ENCODE results near the gene FNIP1. TPM values are rescaled to one million over a fixed set of nuclear protein-coding genes. Genes with fewer than 3 reads are reported as not detected.
"Not testable (repeated sequence)": the region's sequence is repeated elsewhere in the genome, so short reads cannot be mapped to it uniquely, and the experiment has no call there.

The FNIP1 gene
- total RNA-seq, 1 experiment from 2014 or later = 26.4 TPM

DNA sequence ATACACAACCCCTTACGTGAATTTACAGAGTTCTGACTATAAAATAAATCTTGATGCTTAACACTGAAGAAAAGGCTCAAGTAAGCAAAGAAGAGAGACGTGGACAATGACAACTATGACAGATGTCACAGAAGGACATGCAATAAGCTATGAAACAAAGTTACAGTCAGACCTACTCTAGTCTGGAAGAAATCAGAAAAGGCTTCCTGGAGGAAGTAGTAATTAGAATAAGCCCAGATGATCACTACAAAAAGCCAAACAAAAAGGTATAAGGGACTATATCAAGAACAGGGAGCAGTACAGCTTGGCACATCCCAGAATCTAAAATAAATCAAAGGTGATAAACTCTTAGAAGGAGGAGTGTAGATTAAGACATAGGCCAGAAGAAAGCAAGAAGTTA is 6.3 kb downstream of the FNIP1 start:
- no peak for DNase-seq (ENCODE audit: low spot score)
- in situ Hi-C loops (cut with HindIII; ENCODE audit: low sequenced_read_pairs) = no loop called here

- no peak for DNase-seq (ENCODE audit: low spot score)
- in situ Hi-C loops (cut with HindIII; ENCODE audit: low sequenced_read_pairs) = no loop called here
Measured at GRCh38 chr5:131789765-131790164, 7.1 kb downstream of the FNIP1 start.

DNA sequence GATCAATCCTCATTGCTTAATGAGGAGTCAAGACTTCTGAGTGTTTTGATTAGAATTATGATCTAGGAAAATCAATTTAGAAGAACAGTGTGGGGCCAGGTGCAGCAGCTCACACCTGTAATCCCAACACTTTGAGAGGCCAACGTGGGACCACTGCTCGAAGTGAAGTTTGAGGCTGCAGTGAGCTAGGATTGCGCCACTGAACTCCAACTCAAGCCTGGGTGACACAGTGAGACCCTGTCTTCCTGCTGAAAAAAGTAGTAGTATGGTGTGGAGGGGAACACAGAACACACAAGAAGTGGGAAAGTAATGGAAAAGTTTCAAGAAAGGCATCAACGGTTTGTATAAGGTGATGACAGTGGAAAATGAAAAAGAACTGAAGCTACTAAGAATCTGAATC is 9.1 kb downstream of the FNIP1 start:
- DNase-seq (ENCODE audit: low spot score) = no peak
- in situ Hi-C loops (cut with HindIII; ENCODE audit: low sequenced_read_pairs) = no loop called here

GRCh38 chr5:131786900-131787692 is 9.7 kb downstream of the FNIP1 start:
- in situ Hi-C loops (cut with HindIII; ENCODE audit: low sequenced_read_pairs) = no loop called here
- no peak for DNase-seq (ENCODE audit: low spot score)

GRCh38 chr5:131786036-131786435 is 10.8 kb downstream of the FNIP1 start:
- DNase-seq (ENCODE audit: low spot score) = no peak
- in situ Hi-C loops (cut with HindIII; ENCODE audit: low sequenced_read_pairs) = no loop called here

DNA sequence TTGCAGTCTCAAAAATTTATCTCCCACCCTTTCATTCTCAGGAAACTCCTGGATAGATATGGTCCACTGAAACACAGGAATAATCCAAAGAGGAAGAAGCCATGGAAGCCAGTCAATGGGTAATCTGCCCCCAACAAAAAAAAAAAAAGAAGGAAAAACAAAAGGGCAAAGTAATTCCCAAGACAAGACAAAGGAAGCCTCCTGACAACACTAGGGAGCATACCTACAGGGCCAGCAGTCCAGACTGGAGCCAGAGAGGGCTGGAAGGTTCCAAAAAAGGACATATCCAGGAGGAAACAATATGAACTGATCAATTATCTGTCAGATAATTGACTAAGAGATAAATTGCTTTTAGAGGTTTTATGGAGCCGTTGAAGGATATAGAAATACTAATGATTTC is 12.9 kb downstream of the FNIP1 start:
- in situ Hi-C loops (cut with HindIII; ENCODE audit: low sequenced_read_pairs) = no loop called here
- DNase-seq (ENCODE audit: low spot score) = no peak

- in situ Hi-C loops (cut with HindIII; ENCODE audit: low sequenced_read_pairs) = no loop called here
- no peak for DNase-seq (ENCODE audit: low spot score)
Measured at GRCh38 chr5:131783357-131783756, 13.5 kb downstream of the FNIP1 start.

DNA sequence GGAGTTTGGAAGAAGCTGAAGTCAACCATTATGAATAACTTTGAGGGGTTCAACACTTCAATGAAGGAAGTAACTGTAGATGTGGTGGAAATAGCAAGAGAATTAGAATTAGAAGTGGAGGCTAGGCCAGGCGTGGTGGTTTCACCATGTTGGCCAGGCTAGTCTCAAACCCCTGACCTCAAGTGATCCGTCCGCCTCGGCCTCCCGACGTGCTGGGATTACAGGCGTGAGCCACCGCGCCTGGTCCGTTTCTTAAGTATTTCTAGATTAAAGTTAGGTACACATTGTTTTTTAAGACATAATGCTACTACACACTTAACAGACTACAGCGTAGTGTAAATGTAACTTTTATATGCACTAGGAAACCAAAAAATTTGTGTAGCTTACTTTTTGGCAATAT is 14.1 kb downstream of the FNIP1 start:
- in situ Hi-C loops (cut with HindIII; ENCODE audit: low sequenced_read_pairs) = no loop called here
- DNase-seq (ENCODE audit: low spot score) = no peak

- in situ Hi-C loops (cut with HindIII; ENCODE audit: low sequenced_read_pairs); DNase-seq (ENCODE audit: low spot score): not testable (repeated sequence)
Measured at GRCh38 chr5:131778141-131778540, 18.7 kb downstream of the FNIP1 start.

- DNase-seq (ENCODE audit: low spot score) = no peak
- in situ Hi-C loops (cut with HindIII; ENCODE audit: low sequenced_read_pairs) = no loop called here
Measured at GRCh38 chr5:131776450-131776849, 20.4 kb downstream of the FNIP1 start.

DNA sequence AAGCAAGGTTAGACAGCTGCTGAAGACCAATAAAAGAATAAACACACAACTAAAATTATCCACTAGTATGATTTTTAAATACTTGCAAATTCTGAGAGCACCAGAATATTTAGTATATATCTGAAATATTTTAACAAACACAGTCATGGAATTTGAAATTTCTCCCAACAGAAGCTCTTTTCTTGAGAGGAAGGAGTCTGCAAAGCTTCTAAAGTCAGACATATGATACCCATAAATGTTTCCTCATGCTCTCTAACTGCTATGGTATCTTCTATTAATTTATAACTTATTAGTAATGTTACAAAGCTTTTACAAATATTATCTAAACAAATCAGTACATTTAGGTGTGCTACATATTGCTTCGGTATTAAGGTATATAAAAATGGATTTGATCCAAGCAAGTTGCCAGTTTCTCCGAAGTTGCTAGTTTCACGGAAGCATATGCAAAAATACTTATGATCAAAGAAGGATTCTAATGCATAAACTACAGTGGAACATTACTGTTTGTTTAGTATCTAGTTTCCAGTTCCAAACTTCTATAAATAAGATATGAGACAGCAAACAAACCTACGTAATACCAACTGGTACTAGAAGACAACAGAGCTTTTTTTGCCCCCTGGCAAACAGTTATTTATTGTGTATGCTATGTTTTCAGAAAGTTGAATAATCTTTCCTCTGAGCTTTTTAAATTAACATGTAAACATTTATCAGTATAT is 22.0 kb downstream of the FNIP1 start:
- in situ Hi-C loops (cut with HindIII; ENCODE audit: low sequenced_read_pairs) = no loop called here
- no peak for DNase-seq (ENCODE audit: low spot score)

GRCh38 chr5:131773805-131774204 is 23.0 kb downstream of the FNIP1 start:
- in situ Hi-C loops (cut with HindIII; ENCODE audit: low sequenced_read_pairs) = no loop called here
- no peak for DNase-seq (ENCODE audit: low spot score)

DNA sequence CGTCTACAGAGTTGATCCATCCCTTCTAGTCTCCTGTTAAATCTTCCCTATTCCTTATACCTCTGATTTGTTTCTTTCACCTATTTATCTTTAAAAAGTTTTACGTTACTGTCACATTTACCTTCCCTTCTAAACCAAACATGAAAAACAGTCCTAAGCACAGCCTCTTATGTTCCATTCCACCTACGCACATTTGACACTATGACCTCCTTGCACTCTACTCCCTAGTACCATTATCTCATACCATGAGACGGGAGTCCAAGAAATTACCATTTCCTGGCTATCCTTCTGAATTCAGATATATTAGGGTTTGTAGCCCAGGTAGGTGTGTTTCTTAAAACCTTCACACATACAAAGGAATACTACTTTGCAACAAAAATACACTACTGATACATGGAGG is 25.1 kb downstream of the FNIP1 start:
- in situ Hi-C loops (cut with HindIII; ENCODE audit: low sequenced_read_pairs) = no loop called here
- DNase-seq (ENCODE audit: low spot score) = no peak

GRCh38 chr5:131769961-131770360 is 26.9 kb downstream of the FNIP1 start:
- peak; percentile 11 for DNase-seq (ENCODE audit: low spot score)
- in situ Hi-C loops (cut with HindIII; ENCODE audit: low sequenced_read_pairs) = no loop called here

DNA sequence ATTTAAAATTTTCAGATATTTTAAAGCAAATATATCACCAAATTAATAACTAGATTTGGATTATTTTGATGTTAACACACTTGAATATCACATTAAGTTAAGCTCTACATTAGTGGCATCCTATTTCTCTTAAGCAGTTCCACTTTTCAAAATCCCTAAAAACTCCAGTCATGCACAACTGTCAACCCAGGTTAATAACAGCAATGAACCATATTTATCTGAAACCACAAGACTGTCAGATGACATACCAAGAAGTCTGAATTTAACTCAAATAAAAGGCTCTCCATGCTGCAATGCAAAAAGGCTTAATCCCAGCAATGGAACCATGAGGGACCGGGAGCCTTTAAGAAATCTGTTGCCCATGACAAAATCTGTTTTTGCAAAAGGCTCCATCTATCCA is 27.5 kb downstream of the FNIP1 start:
- in situ Hi-C loops (cut with HindIII; ENCODE audit: low sequenced_read_pairs) = no loop called here
- peak; percentile 11 for DNase-seq (ENCODE audit: low spot score)

DNA sequence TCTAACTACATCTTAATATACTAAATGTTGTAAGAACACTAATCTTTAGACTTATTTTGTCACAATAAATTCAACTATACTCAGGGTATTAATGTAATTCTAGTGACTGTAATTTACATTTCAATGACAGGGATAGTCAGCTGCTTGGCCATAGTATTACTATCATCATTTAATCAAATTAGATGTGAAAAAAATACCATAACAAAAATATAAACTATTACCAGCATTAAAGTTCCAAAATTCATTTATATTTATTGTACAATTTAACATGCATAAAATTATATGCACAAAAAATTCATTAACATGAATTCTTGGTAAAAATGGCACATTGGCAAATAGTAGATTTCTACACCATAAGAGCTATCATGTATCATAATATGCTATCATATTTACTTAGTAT is 28.9 kb downstream of the FNIP1 start:
- in situ Hi-C loops (cut with HindIII; ENCODE audit: low sequenced_read_pairs) = no loop called here
- DNase-seq (ENCODE audit: low spot score) = no peak

GRCh38 chr5:131766689-131767088 is 30.1 kb downstream of the FNIP1 start:
- DNase-seq (ENCODE audit: low spot score) = no peak
- in situ Hi-C loops (cut with HindIII; ENCODE audit: low sequenced_read_pairs) = no loop called here

GRCh38 chr5:131765261-131765660 is 31.6 kb downstream of the FNIP1 start:
- no peak for DNase-seq (ENCODE audit: low spot score)
- in situ Hi-C loops (cut with HindIII; ENCODE audit: low sequenced_read_pairs) = no loop called here

- in situ Hi-C loops (cut with HindIII; ENCODE audit: low sequenced_read_pairs) = no loop called here
- DNase-seq (ENCODE audit: low spot score) = no peak
Measured at GRCh38 chr5:131763968-131764367, 32.8 kb downstream of the FNIP1 start.

- DNase-seq (ENCODE audit: low spot score) = no peak
Measured at GRCh38 chr5:131760793-131761192, 36.0 kb downstream of the FNIP1 start.

DNA sequence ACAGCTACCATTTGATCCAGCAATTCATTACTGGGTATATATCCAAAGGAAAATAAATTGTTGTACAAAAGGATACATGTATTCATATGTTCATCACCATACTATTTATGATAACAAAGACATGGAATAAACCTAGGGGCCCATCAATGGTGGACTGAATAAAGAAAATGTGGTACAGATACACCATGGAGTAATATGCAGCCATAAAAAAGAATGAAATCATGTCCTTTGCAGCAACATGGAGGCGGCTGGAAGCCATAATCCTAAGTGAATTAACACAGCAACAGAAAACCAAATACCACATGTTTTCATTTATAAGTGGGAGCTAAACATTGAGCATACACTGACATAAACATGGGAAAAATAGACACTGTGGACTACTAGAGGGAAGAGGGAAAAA is 37.1 kb downstream of the FNIP1 start:
- in situ Hi-C loops (cut with HindIII; ENCODE audit: low sequenced_read_pairs) = no loop called here
- no peak for DNase-seq (ENCODE audit: low spot score)

More at GRCh38 chr5:131760793-131761192, 36.0 kb downstream of the FNIP1 start:
- in situ Hi-C loops (cut with HindIII; ENCODE audit: low sequenced_read_pairs) = no loop called here

All from G401 (cell line).